ENCODE data around the gene OR52N5.

DNA sequence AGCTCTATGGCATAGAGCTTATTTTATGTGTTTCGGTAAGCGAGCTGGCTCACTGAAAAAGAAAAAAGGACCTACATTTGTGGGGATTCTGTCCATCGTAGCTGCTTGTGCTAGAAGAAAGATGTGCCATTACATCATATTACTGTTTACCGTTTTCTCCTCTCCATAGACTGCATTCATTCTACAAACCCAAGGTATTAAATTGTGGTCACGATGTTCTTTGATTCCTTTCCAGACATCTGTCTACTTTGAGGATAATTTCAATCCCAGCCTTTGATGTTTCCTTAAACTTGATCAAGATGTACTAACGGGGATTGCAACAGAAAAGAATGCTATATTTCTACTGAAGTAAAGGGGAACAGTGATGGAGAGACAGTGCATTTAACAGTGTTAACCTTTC, 13.4 kb upstream of the OR52N5 start:
- TF ChIP-seq CTCF (IDR thresholded peaks at IDR 0.05; ENCODE audit: low read length) (no peak), EZH2 (IDR thresholded peaks at IDR 0.05; ENCODE audit: borderline replicate concordance, low read length) (no peak)
